Measurements from ENCODE around the gene TDRD7. TPM values are rescaled to one million over a fixed set of nuclear protein-coding genes. Genes with fewer than 3 reads are reported as not detected.

Gene TDRD7
- total RNA-seq, 1 donor, result 12.2 TPM

- TF ChIP-seq, protein P1, sequence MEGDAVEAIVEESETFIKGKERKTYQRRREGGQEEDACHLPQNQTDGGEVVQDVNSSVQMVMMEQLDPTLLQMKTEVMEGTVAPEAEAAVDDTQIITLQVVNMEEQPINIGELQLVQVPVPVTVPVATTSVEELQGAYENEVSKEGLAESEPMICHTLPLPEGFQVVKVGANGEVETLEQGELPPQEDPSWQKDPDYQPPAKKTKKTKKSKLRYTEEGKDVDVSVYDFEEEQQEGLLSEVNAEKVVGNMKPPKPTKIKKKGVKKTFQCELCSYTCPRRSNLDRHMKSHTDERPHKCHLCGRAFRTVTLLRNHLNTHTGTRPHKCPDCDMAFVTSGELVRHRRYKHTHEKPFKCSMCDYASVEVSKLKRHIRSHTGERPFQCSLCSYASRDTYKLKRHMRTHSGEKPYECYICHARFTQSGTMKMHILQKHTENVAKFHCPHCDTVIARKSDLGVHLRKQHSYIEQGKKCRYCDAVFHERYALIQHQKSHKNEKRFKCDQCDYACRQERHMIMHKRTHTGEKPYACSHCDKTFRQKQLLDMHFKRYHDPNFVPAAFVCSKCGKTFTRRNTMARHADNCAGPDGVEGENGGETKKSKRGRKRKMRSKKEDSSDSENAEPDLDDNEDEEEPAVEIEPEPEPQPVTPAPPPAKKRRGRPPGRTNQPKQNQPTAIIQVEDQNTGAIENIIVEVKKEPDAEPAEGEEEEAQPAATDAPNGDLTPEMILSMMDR (IDR thresholded peaks at IDR 0.05; ENCODE audit: insufficient read depth, low read length), result no peak
- no peak for DNase-seq (ENCODE audit: low read depth)
These were observed 35.0 kb upstream of the TDRD7 start for GRCh38 chr9:97376902-97377301.

DNA sequence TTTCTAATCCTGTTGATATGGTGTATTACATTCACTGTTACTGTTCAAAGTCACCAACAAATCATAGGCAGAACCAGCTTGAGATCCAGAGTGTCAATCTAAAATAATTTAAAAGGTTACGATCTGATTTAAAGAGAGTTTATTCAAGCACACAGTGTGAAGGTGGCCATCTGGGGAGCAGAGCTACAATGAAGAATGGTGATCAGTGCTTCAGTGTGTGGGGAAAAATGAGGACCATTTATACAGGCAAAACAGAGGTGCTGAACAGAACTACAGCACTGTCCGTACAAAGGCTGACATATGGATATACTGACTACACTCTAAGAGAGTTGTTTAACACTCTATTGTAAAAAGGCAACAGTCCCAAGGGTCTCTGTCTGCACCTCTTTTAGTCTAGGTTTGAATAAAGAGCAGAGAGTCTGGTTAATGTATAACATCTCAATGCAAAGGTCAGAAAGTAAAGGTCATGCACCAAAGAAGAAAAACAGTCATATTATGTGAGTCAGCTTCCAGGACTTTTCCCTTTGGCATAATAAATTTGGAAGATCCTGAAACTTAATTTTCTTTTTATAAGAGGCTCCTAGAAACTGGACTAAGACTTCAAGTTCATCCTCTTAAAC, 29.7 kb upstream of the TDRD7 start:
- TF ChIP-seq, protein P1 (IDR thresholded peaks at IDR 0.05; ENCODE audit: insufficient read depth, low read length), result no peak
- no peak overlapping the region for H3K4me3 ChIP-seq (ENCODE audit: low read depth, low read length)
- DNase-seq (ENCODE audit: low read depth), result no peak

More at GRCh38 chr9:97376902-97377301, 35.0 kb upstream of the TDRD7 start:
- H3K4me3 ChIP-seq (ENCODE audit: low read depth, low read length), result no peak overlapping the region

GRCh38 chr9:97384406-97385262, 27.3 kb upstream of the TDRD7 start:
- DNase-seq (ENCODE audit: low read depth), result no peak
- TF ChIP-seq, protein P1 (IDR thresholded peaks at IDR 0.05; ENCODE audit: insufficient read depth, low read length), result no peak
- no peak overlapping the region for H3K4me3 ChIP-seq (ENCODE audit: low read depth, low read length)

- no peak overlapping the region for H3K4me3 ChIP-seq (ENCODE audit: low read depth, low read length)
- TF ChIP-seq, protein P1 (IDR thresholded peaks at IDR 0.05; ENCODE audit: insufficient read depth, low read length), result no peak
- no peak for DNase-seq (ENCODE audit: low read depth)
These were observed 26.2 kb upstream of the TDRD7 start for GRCh38 chr9:97385626-97386264.

- no peak overlapping the region for H3K4me3 ChIP-seq (ENCODE audit: low read depth, low read length)
- TF ChIP-seq, protein P1 (IDR thresholded peaks at IDR 0.05; ENCODE audit: insufficient read depth, low read length), result no peak
- DNase-seq (ENCODE audit: low read depth), result no peak
These were observed 25.6 kb upstream of the TDRD7 start for GRCh38 chr9:97386265-97386633.

GRCh38 chr9:97386733-97387503, 25.0 kb upstream of the TDRD7 start:
- no peak overlapping the region for H3K4me3 ChIP-seq (ENCODE audit: low read depth, low read length)
- peak; percentile 65 for DNase-seq (ENCODE audit: low read depth)
- TF ChIP-seq, protein P1 (IDR thresholded peaks at IDR 0.05; ENCODE audit: insufficient read depth, low read length), result peak; percentile 100
